Midbrain (tissue), 1 donor: ENCODE measurements around the gene ETFA.
"Not testable (repeated sequence)": the region's sequence is repeated elsewhere in the genome, so short reads cannot be mapped to it uniquely, and the experiment has no call there.

Experiments
- DNase-seq: peaks from one replicate; lab custom pipeline; 2025; lab: John Stamatoyannopoulos, UW

Gene ETFA

GRCh38 chr15:76270876-76271275, 40.4 kb downstream of the ETFA start:
- DNase-seq, result no peak

- no peak for DNase-seq
Measured at GRCh38 chr15:76267077-76267476, 44.2 kb downstream of the ETFA start.

DNA sequence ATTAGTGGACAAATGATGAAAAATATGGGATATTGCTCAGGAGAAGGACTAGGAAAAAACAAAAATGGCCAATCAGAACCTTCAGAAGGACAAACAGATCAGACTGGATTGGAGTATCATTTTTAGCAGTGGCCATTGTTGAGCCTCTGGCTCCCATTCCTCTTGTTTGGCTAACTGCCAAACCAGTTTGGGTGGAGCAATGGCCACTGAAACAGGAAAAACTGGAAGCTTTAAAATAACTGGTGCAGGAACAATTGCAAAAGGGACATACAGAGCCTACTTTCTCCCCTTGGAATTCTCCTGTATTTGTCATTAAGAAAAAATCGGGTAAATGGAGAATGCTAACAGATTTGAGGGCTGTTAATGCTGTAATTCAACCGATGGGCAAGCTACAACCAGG, 45.5 kb downstream of the ETFA start:
- not testable (repeated sequence) for DNase-seq

GRCh38 chr15:76260246-76260938, 50.9 kb downstream of the ETFA start:
- DNase-seq, result no peak

DNA sequence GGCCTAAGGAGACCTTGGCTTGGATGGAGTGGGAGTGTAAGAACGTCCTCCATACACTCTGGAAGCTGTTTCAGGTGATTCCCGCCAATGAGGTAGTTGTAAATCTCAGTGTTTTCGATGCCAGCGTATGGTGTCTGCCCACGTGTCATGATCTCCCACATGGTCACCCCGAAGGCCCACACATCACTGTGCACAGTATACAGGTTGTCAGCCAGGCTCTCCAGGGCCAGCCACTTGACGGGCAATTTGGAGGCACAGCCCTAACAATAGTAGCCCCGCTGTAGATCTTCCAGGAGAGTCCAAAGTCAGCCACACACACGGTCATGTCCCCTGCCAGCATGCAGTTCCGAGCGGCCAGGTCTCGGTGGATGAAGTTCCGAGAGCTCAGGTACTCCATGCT, 51.9 kb downstream of the ETFA start:
- no peak for DNase-seq

DNA sequence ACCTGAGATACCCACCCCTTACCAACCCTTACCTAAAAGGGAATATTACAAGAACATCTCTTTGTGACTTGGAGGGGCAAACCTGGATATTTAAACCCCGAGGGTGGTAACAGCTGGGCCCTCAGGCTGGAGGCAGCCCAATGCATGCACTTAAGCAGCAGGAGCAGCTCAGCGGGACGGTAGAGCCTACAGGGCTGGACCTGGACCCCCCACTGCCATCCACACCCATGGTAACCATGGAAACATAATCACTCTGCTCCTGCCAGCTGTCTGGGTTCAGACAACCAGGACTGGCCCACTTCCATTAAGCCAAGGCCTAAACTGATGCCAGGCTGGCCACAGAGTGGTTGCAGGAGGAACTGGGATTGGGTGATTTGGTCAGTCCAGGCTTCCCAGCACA, 52.8 kb downstream of the ETFA start:
- DNase-seq, result no peak

GRCh38 chr15:76253691-76254473, 57.4 kb downstream of the ETFA start:
- DNase-seq, result no peak

GRCh38 chr15:76252249-76252648, 59.0 kb downstream of the ETFA start:
- DNase-seq, result no peak

DNA sequence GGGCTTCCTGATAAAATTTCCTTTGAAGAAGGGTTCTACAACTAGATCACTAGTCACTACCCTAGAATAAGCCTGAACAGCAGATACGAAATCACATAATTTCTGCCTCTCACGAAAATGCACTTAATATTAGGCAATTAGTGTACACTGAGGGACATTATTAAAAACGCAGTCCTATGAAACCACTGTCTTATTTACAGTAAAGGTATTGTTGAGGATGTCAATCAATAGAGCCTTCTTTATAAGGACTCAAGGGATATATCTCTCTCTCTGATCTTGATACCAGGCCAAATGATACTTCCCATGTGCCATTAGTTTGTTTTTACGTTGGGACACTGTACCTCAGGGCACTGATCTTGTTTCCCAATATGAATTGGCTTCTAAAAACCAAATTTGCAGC, 59.6 kb downstream of the ETFA start:
- no peak for DNase-seq

DNA sequence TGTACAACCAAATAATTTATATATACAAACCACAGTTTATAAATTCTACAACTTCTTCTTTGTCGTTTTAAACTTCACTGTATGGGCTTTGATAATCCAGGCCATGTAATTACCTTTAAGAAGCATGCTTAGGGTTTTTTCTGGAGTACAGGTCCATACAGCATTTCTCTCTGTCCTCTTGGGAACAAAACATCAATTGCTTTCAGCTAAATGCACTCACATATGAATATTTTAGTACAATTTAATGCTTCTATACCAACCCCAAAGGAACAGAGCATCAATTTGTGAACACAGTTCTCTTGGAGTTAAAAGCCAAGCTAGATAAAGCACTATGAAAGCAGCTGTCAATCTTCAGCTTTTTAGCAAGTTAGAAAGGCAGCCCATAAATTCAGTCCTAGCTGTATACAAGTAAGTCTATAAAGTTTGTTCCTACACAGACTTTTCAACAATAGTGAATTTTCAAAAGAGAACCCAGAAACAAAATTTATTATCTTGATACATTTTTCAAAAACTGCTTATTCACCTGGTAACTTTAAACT, 66.1 kb downstream of the ETFA start:
- DNase-seq, result no peak

DNA sequence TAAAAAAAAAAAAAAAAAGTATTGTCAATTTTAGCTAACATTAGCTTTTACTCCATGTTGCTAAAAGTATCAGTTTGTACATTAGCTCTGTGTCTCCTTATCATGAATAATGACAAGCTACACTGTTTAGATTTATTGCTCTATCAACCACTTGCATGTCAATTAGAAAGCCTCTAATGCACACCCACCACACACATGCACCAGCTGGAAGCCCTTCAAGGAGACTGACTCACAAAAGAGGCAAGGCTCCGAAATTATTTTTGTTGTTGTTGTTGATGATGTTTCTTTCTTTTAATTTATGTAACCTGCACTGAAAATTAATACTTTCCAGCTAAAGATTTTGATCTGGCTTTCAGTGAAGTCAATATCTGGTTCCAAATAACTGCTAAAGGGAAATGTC, 71.5 kb downstream of the ETFA start:
- DNase-seq, result no peak

DNA sequence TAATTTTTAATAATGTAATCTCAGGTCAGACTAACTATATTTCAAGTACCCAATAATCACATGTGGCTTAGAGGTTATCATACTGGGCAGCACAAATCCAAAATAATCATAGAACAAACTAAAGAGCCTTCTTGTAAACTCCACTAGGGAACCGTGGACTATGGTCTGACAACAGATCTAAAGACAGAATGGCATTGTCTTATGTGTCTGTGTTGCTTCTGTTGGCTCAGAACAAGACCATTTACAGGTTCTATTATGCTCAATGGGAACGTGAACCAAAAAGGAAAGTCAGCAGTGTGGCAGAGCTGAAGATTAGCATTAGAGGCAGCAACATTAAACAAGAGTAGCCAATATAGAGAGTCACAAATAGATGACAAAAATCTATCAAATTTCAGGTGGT, 74.9 kb downstream of the ETFA start:
- DNase-seq, result no peak

- peak; percentile 10 for DNase-seq
Measured at GRCh38 chr15:76235186-76235826, 76.0 kb downstream of the ETFA start.

- no peak for DNase-seq
Measured at GRCh38 chr15:76234337-76234889, 76.9 kb downstream of the ETFA start.

GRCh38 chr15:76233921-76234320, 77.3 kb downstream of the ETFA start:
- no peak for DNase-seq

DNA sequence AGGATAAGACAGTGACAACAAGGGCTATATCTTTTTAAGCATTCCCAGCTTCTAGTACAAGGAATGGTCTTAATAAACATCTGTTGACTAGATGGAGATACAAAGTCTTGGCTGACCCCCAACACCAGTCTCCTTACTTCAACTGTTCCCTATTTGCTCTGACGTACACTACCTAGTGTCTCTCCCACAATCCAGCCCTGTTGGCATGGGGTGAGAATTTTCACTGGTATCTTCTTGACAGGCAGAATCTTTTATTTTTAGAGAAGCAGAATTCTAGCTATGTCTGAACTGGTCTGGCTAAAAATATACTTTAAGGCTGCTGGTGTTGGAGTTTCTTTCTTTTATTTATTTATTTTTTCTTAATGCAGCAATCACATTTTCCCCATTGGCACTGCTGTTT, 82.0 kb downstream of the ETFA start:
- DNase-seq, result no peak

GRCh38 chr15:76223521-76223920, 87.7 kb downstream of the ETFA start:
- no peak for DNase-seq

GRCh38 chr15:76222159-76222558, 89.1 kb downstream of the ETFA start:
- no peak for DNase-seq

DNA sequence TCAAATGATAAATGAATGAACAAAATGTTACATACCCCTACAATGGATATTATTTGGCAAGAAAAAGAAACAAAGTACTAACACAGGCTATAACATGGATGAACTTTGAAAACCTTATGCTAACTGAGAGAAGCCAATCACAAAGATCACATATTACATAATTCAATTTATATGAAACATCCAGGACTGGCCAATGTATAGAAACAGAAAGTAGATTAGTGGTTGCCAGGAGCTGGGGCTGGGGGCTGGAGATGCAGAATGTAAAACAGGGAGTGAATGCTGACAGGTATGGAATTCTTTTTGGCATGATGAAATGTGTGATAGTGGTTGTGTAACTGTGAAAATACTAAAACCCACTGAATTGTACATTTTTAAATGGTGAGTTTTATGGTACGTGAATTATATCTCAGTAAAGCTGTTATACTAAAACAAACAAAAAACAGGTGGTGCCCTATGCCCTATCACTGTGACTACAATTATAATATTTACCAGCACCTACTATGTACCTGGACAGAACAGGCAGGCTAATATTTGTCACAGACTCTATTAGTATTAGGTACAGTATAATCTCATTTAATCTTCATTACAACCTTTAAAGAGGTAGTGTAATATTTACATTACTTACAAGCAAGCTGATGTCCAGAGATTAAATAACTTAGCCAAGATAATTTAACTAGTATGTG, 90.0 kb downstream of the ETFA start:
- DNase-seq, result no peak

DNA sequence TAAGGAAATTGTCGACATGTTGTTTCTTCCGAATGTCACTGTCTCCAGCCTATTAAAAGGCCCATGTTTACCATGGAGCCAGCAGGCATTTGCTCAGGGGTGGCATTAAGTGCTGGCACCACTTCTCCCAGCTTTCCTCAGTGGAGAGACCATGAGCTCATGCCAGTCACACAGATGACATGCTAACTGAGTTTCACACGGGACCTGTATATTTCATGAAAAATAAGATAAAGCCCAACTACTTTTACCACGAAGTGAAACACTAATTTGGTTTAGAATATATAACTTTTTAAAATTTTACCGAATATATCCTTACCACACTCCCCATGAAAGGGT, 93.4 kb downstream of the ETFA start:
- DNase-seq, result no peak

- DNase-seq, result no peak
Measured at GRCh38 chr15:76217029-76217881, 94.0 kb downstream of the ETFA start.
